HL-60 (cell line): ENCODE results near the gene MRPS23.

ENCODE experiments used
- DNase-seq, 2 experiments: peaks; one replicate each; pipeline ENCODE4 v3.0.0-alpha.2; 2010 to 2020; ENCODE audit warnings: low read depth in 1 of 2, low spot score in 1 of 2
- H3K27ac ChIP-seq: fragments of 250-450 bp; sonication (Bioruptor Pico); replicated peaks from 2 replicates; pipeline ENCODE4 v1.5.1; 2020; ENCODE audit warnings: mild to moderate bottlenecking, moderate library complexity
- H3K27me3 ChIP-seq: fragments of 250-450 bp; sonication (Bioruptor Pico); 2 replicates; pipeline ENCODE4 v1.5.1; 2021; ENCODE audit warnings: mild to moderate bottlenecking, moderate library complexity; ENCODE audit not compliant: insufficient read depth, poor library complexity, severe bottlenecking
- H3K4me3 ChIP-seq: replicated peaks from 2 replicates; pipeline ENCODE4 v1.5.1; 2011; ENCODE audit warnings: mild to moderate bottlenecking, control low read depth, low read length; ENCODE audit not compliant: insufficient read depth
- CTCF ChIP-seq: IDR thresholded peaks from one replicate; pipeline ENCODE4 v1.5.1; 2011; ENCODE audit warnings: low read length, control low read depth, inconsistent platforms; ENCODE audit not compliant: insufficient read depth
- GABPA ChIP-seq: IDR thresholded peaks from 2 replicates; pipeline ENCODE4 v1.6.1; 2012; ENCODE audit warnings: low read depth
- POLR2AphosphoS5 ChIP-seq: IDR thresholded peaks from 2 replicates; pipeline ENCODE4 v1.6.1; 2012; ENCODE audit warnings: low read depth
- SPI1 ChIP-seq: IDR thresholded peaks from 2 replicates; pipeline ENCODE4 v1.6.1; 2012; ENCODE audit warnings: low read depth, mild to moderate bottlenecking, borderline replicate concordance
- TF ChIP-seq, protein P1 (sequence below): IDR thresholded peaks from 2 replicates; pipeline ENCODE4 v1.6.1; 2012; ENCODE audit warnings: low read depth; ENCODE audit not compliant: insufficient replicate concordance

MRPS23 gene

GRCh38 chr17:57874434-57875289 is 24.8 kb upstream of the MRPS23 start:
- peak in 1 of 2 experiments; percentile 74 for DNase-seq
- H3K4me3 ChIP-seq = no peak overlapping the region
- peak overlapping the region; percentile 69 for H3K27ac ChIP-seq
- TF ChIP-seq POLR2AphosphoS5 = 0 out of 2 replicates have a peak, but pooled peaks have one; percentile 27
- TF ChIP-seq CTCF = no peak
- no peaks in the 10 kb centered on the region for H3K27me3 ChIP-seq

DNA sequence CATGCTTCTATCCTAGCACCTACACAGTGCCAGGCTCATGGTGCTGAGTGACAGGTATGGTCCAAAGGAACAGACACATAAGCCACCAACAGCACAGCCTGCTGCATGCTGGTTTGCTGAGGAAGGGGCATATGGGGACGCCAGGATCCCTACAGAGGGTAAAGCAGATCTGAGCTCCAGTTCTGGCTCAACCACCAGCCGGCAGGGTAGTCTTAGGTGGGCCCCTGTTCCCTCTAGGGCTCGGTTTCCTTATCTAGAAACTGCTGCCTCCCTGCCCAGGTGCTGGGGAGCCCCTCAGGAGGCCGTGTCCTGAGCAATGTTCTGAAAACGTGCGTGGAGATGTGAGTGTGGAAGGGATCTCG is 24.2 kb upstream of the MRPS23 start:
- Histone ChIP-seq H3K27me3 (no peaks in the 10 kb centered on the region), H3K4me3 (no peak overlapping the region), H3K27ac (peak overlapping the region; percentile 69)
- TF ChIP-seq POLR2AphosphoS5 = 0 out of 2 replicates have a peak, but pooled peaks have one; percentile 1
- TF ChIP-seq CTCF = no peak
- no peak for DNase-seq

DNA sequence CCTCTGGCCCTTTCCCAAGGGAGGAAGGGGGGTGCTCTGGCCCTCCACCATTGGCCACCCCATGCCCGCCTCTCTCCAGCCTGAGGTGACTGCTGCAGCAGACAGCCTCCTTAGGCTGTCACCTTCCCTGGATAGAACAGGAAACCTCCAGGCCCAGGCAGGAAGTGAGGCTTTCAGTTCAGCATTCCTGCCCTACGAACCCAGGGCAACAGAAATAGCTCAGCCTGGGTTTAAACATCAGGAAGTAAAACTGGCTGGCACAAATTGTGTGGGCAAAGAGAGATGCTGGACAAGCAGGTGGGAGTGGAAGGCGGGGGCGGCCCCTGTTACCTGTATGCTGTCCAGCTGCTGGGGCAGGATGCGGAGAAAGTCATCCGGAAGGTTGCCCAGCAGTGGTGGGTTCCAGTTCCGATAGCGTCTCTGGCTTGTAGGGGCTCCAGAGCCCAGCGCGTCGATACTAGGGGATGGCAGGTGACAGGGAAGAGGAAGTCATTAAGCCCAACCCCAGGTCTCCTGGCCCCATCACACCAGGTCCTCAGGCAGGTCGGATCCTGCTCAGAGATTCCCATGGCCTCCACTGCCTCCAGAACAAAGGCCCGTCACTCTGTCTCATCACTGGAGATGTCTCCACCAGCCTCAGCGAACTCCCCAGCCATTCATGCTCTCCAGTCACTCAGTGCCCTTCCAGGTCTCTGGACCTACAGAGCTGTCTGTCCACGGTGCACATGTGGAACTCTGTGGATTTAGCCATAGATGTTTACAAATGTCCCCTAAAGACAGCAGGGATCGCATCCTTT is 23.6 kb upstream of the MRPS23 start:
- Histone ChIP-seq H3K27ac (peak overlapping the region; percentile 69), H3K4me3 (no peak overlapping the region), H3K27me3 (no peaks in the 10 kb centered on the region)
- peak in 1 of 2 experiments; percentile 16 for DNase-seq
- TF ChIP-seq CTCF = no peak
- TF ChIP-seq, protein P1, sequence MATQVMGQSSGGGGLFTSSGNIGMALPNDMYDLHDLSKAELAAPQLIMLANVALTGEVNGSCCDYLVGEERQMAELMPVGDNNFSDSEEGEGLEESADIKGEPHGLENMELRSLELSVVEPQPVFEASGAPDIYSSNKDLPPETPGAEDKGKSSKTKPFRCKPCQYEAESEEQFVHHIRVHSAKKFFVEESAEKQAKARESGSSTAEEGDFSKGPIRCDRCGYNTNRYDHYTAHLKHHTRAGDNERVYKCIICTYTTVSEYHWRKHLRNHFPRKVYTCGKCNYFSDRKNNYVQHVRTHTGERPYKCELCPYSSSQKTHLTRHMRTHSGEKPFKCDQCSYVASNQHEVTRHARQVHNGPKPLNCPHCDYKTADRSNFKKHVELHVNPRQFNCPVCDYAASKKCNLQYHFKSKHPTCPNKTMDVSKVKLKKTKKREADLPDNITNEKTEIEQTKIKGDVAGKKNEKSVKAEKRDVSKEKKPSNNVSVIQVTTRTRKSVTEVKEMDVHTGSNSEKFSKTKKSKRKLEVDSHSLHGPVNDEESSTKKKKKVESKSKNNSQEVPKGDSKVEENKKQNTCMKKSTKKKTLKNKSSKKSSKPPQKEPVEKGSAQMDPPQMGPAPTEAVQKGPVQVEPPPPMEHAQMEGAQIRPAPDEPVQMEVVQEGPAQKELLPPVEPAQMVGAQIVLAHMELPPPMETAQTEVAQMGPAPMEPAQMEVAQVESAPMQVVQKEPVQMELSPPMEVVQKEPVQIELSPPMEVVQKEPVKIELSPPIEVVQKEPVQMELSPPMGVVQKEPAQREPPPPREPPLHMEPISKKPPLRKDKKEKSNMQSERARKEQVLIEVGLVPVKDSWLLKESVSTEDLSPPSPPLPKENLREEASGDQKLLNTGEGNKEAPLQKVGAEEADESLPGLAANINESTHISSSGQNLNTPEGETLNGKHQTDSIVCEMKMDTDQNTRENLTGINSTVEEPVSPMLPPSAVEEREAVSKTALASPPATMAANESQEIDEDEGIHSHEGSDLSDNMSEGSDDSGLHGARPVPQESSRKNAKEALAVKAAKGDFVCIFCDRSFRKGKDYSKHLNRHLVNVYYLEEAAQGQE = no peak
- TF ChIP-seq SPI1 = no peak
- TF ChIP-seq POLR2AphosphoS5 = no peak
- no peak for TF ChIP-seq GABPA

DNA sequence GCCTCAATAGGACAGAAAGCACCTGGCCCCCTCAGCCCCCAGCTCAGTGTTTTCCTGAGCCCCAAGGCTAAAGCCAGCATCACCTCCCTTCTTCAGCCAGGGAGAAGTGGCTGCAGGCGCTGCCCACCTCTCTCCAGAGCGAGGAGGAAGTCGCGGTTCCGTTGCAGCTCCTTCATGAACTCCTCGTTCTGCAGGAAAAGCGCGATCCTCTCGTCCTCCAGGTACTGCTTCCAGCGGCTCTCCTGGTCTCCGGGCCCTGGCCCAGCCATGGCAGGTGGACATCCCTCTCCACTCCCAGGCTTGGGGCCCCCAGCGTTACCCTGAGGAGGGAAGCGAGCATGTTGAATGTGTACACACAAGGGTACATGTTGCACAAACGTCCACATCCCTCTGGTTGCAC is 22.7 kb upstream of the MRPS23 start:
- no peak overlapping the region for H3K4me3 ChIP-seq
- TF ChIP-seq, protein P1 = peak; percentile 57
- no peak for TF ChIP-seq POLR2AphosphoS5
- peak; percentile 75 for TF ChIP-seq SPI1
- TF ChIP-seq GABPA = no peak
- no peak for TF ChIP-seq CTCF
- peak overlapping the region; percentile 63 for H3K27ac ChIP-seq
- H3K27me3 ChIP-seq = no peaks in the 10 kb centered on the region
- peak in 1 of 2 experiments; percentile 55 for DNase-seq
